ENCODE data around the gene ADORA2A. TPM values are rescaled to one million over a fixed set of nuclear protein-coding genes. Genes with fewer than 3 reads are reported as not detected.

ADORA2A gene
- total RNA-seq, 1 experiment from 2014 or later, result 4.0 TPM

GRCh38 chr22:24418786-24419474 is 8.5 kb upstream of the ADORA2A start:
- Mint-ChIP-seq H3K27ac (ENCODE audit: unreplicated experiment) (peak overlapping the region; percentile 82), H3K9me3 (ENCODE audit: unreplicated experiment) (no peaks in the 10 kb centered on the region), H3K36me3 (ENCODE audit: insufficient read depth, unreplicated experiment) (peaks cover 41% of the 10 kb centered on the region), H3K4me1 (ENCODE audit: low read depth, unreplicated experiment) (peaks cover 13% of the 10 kb centered on the region), H3K27me3 (ENCODE audit: insufficient read depth, unreplicated experiment) (no peaks in the 10 kb centered on the region), H3K4me3 (ENCODE audit: unreplicated experiment) (no peak overlapping the region)
- peaks cover 1% of the 10 kb centered on the region; the same call in 1 of the 2 replicates for H3K36me3 ChIP-seq (ENCODE audit: control insufficient read depth, insufficient read depth, low read length)
- H3K27me3 ChIP-seq (replicated peaks; ENCODE audit: control insufficient read depth, insufficient read depth, low read length), result no peaks in the 10 kb centered on the region
- no peak for DNase-seq
- H3K4me3 ChIP-seq (ENCODE audit: low read depth, low read length), result no peak overlapping the region
- intact Hi-C loops (cut with micrococcal nuclease; ENCODE audit: unreplicated experiment), result no loop called here
- POLR2A ChIA-PET, result no interaction called here
- CTCF ChIA-PET, result interaction anchor here (1.0 to 6.1 kb wide), 2 partner anchors 95 to 103 kb away, joined by 5 to 51 read pairs; no protein-coding TSS in a partner anchor
- no peaks in the 10 kb centered on the region for H3K9me3 ChIP-seq
- TF ChIP-seq CTCF (IDR thresholded peaks at IDR 0.05; ENCODE audit: insufficient read depth in 1 of 2, low read depth in 1 of 2, low read length in 1 of 2, severe bottlenecking in 1 of 2, unreplicated experiment in 1 of 2), result no peak
- H3K4me1 ChIP-seq, result peaks cover 13% of the 10 kb centered on the region
- no TSS peak for BruUV-seq (replicated peaks)

GRCh38 chr22:24419475-24419850 is 7.9 kb upstream of the ADORA2A start:
- Mint-ChIP-seq H3K27me3 (ENCODE audit: insufficient read depth, unreplicated experiment) (no peaks in the 10 kb centered on the region), H3K4me1 (ENCODE audit: low read depth, unreplicated experiment) (peaks cover 13% of the 10 kb centered on the region), H3K4me3 (ENCODE audit: unreplicated experiment) (no peak overlapping the region), H3K36me3 (ENCODE audit: insufficient read depth, unreplicated experiment) (peaks cover 38% of the 10 kb centered on the region), H3K9me3 (ENCODE audit: unreplicated experiment) (no peaks in the 10 kb centered on the region), H3K27ac (ENCODE audit: unreplicated experiment) (peak overlapping the region; percentile 82)
- H3K9me3 ChIP-seq, result no peaks in the 10 kb centered on the region
- H3K4me3 ChIP-seq (ENCODE audit: low read depth, low read length), result no peak overlapping the region
- no peak for TF ChIP-seq CTCF (IDR thresholded peaks at IDR 0.05; ENCODE audit: insufficient read depth in 1 of 2, low read depth in 1 of 2, low read length in 1 of 2, severe bottlenecking in 1 of 2, unreplicated experiment in 1 of 2)
- ChIA-PET CTCF (interaction anchor here (0.9 to 6.1 kb wide), 3 partner anchors 94 to 105 kb away, joined by 5 to 51 read pairs (median 5); no protein-coding TSS in a partner anchor), POLR2A (no interaction called here)
- peaks cover 13% of the 10 kb centered on the region for H3K4me1 ChIP-seq
- no peaks in the 10 kb centered on the region for H3K27me3 ChIP-seq (replicated peaks; ENCODE audit: control insufficient read depth, insufficient read depth, low read length)
- no TSS peak for BruUV-seq (replicated peaks)
- intact Hi-C loops (cut with micrococcal nuclease; ENCODE audit: unreplicated experiment), result no loop called here
- H3K36me3 ChIP-seq (ENCODE audit: control insufficient read depth, insufficient read depth, low read length), result peaks cover 1% of the 10 kb centered on the region; the same call in 1 of the 2 replicates
- DNase-seq, result no peak

GRCh38 chr22:24420072-24420976 is 7.1 kb upstream of the ADORA2A start:
- ChIA-PET CTCF (interaction anchor here (0.6 to 6.1 kb wide), 5 partner anchors 13 to 106 kb away, joined by 3 to 51 read pairs (median 5); partner anchors contain the start of gene UPB1), POLR2A (no interaction called here)
- H3K9me3 Mint-ChIP-seq (ENCODE audit: unreplicated experiment), result no peaks in the 10 kb centered on the region
- no peaks in the 10 kb centered on the region for H3K27me3 Mint-ChIP-seq (ENCODE audit: insufficient read depth, unreplicated experiment)
- peaks cover 40% of the 10 kb centered on the region for H3K36me3 Mint-ChIP-seq (ENCODE audit: insufficient read depth, unreplicated experiment)
- peak in 1 of 2 experiments; percentile 58 for DNase-seq
- BruUV-seq (replicated peaks), result no TSS peak
- peak overlapping the region; percentile 82 for H3K27ac Mint-ChIP-seq (ENCODE audit: unreplicated experiment)
- TF ChIP-seq CTCF (IDR thresholded peaks at IDR 0.05; ENCODE audit: insufficient read depth in 1 of 2, low read depth in 1 of 2, low read length in 1 of 2, severe bottlenecking in 1 of 2, unreplicated experiment in 1 of 2), result no peak
- H3K4me3 ChIP-seq (ENCODE audit: low read depth, low read length), result no peak overlapping the region
- no peaks in the 10 kb centered on the region for H3K9me3 ChIP-seq
- no peaks in the 10 kb centered on the region for H3K27me3 ChIP-seq (replicated peaks; ENCODE audit: control insufficient read depth, insufficient read depth, low read length)
- intact Hi-C loops (cut with micrococcal nuclease; ENCODE audit: unreplicated experiment), result no loop called here
- H3K4me3 Mint-ChIP-seq (ENCODE audit: unreplicated experiment), result no peak overlapping the region
- peaks cover 1% of the 10 kb centered on the region; the same call in 1 of the 2 replicates for H3K36me3 ChIP-seq (ENCODE audit: control insufficient read depth, insufficient read depth, low read length)
- H3K4me1 ChIP-seq, result peaks cover 13% of the 10 kb centered on the region
- peaks cover 13% of the 10 kb centered on the region for H3K4me1 Mint-ChIP-seq (ENCODE audit: low read depth, unreplicated experiment)

Measured in Caco-2 (cell line).